H7 (cell line): Measurements from ENCODE around the gene MSX2. TPM values are rescaled to one million over a fixed set of nuclear protein-coding genes. Genes with fewer than 3 reads are reported as not detected.
A peak's percentile ranks its signal among the peaks of the same experiment; 100 is the strongest.

Source experiments
- DNase-seq: peaks from one replicate; pipeline ENCODE4 v3.0.0; 2012
- H3K27me3 ChIP-seq: 2 replicates; pipeline ENCODE4 v1.6.0; 2011; ENCODE audit warnings: mild to moderate bottlenecking, low read length; ENCODE audit not compliant: control insufficient read depth, insufficient read depth
- H3K36me3 ChIP-seq: replicated peaks from 2 replicates; pipeline ENCODE4 v1.5.1; 2011; ENCODE audit warnings: low read length; ENCODE audit not compliant: control insufficient read depth, insufficient read depth
- H3K4me3 ChIP-seq: 2 replicates; pipeline ENCODE4 v1.5.1; 2011; ENCODE audit warnings: low read depth, mild to moderate bottlenecking, control low read depth, low read length, moderate library complexity; ENCODE audit not compliant: insufficient read depth
- total RNA-seq: library from RNA; depleted of rRNA; stranded (reverse); fragments of >200 nt; shearing (Covaris generic); gene quantifications from 2 replicates; pipeline ENCODE4 v1.2.3, GENCODE V29; 2014; rRNA removed

The MSX2 gene
- 0.26 and 0.97 TPM in 2 replicates for total RNA-seq

GRCh38 chr5:174724484-174725260 is at the start of gene MSX2:
Gene MSX2 (plus strand): TSS chr5:174724582. CDS start chr5:174724660, 78 bp downstream.
- peaks cover 96% of the 10 kb centered on the region for H3K27me3 ChIP-seq

GRCh38 chr5:174675110-174675509 is 49.3 kb upstream of the MSX2 start:
- Histone ChIP-seq H3K36me3 (no peaks in the 10 kb centered on the region), H3K4me3 (no peak overlapping the region), H3K27me3 (no peaks in the 10 kb centered on the region)
- no peak for DNase-seq

More at GRCh38 chr5:174724484-174725260, at the start of gene MSX2:
- Histone ChIP-seq H3K4me3 (peak within 1 kb of the TSS; percentile 61), H3K36me3 (no peaks in the 10 kb centered on the region)
- peak; percentile 99 for DNase-seq

DNA sequence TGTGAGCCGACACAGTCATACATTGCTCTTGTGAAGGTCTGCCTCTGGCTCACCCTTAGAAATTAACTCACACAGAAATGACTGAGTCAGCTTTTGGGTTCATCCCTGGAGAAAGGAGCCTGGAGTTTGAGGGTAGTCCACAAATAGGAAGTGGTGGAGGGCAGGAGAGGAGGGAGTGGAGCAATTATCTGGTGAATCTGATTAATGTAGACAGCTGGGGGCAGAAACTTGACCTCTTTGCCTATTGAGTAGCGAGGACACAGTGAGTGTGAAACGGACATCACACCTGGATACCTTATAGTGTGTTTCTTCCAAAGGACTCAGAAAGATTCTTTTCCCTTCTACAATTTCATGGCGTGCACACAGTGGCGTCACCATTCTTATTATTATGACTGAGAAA is 48.5 kb upstream of the MSX2 start:
- Histone ChIP-seq H3K4me3 (no peak overlapping the region), H3K27me3 (no peaks in the 10 kb centered on the region), H3K36me3 (no peaks in the 10 kb centered on the region)
- no peak for DNase-seq

GRCh38 chr5:174678107-174678506 is 46.3 kb upstream of the MSX2 start:
- DNase-seq: no peak
- H3K27me3 ChIP-seq: no peaks in the 10 kb centered on the region
- H3K4me3 ChIP-seq: no peak overlapping the region
- H3K36me3 ChIP-seq: no peaks in the 10 kb centered on the region

- Histone ChIP-seq H3K36me3 (no peaks in the 10 kb centered on the region), H3K4me3 (no peak overlapping the region), H3K27me3 (no peaks in the 10 kb centered on the region)
- DNase-seq: no peak
Measured at GRCh38 chr5:174680901-174681565, 43.3 kb upstream of the MSX2 start.

DNA sequence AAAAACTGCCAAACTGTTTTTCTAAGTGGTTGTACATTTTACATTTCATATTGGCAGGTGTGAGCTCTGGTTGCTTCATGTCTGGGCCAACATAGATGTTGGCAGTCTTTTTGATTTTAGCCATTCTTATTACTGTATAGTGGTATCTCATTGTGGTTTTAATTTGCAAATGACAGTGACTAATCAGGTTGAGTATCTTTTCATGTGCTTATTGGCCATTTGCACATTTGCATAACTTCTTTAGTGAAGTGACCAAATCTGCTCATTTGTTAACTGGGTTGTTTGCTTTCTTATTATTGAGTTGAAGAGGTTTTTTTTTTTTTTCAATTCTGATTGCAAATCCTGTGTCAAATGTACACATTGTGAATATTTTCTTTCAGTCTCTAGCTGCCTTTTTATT is 36.9 kb upstream of the MSX2 start:
- no peak for DNase-seq
- Histone ChIP-seq H3K36me3 (no peaks in the 10 kb centered on the region), H3K4me3 (no peak overlapping the region)

DNA sequence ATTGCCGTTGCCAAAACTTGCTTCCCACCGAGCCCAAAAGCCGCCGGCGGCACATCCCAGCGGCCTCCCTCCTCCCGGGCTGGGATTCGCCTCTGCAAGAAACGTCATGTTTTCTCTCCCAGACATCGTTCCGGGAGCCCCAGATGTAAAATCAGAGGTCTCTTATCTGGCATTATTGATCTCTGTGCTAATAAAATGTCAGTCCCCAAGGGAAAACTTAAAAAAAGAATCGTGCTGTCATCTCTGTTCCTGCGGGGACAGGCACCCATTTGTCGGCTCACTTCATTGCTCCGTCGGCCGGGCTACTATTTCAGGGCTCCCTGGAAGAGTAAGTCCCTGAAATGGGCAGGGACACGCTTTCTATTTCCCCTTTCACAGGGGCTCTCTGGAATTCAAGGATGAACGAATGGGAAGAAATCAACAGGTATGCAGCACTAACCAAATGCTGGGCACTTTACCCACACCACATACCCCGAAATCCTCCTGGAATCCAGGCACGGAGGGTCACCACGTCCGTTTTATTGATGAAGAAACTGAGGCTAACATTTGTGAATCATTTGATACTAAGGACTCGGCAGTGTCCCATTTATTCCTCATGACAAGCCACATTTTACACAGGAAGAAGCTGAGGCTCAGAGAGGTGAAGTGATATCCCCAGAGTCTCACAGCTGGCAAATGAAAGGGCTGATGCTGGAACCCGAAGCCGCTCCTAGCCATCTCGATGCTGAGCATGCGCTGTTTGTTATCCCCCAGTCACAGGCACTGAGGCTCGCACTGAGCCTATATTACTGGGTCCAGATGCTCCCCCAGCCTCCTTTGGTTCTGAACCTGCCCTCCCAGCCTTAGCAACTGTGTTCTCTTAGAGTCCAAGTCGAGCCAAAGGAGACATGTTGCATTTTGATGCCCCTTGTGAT is 35.7 kb upstream of the MSX2 start:
- Histone ChIP-seq H3K36me3 (no peaks in the 10 kb centered on the region), H3K27me3 (peaks cover 27% of the 10 kb centered on the region), H3K4me3 (peak overlapping the region; percentile 18; the same call in 1 of the 2 replicates)
- peak; percentile 71 for DNase-seq

More for the DNA sequence above, 36.9 kb upstream of the MSX2 start:
- H3K27me3 ChIP-seq: peaks cover 24% of the 10 kb centered on the region

DNA sequence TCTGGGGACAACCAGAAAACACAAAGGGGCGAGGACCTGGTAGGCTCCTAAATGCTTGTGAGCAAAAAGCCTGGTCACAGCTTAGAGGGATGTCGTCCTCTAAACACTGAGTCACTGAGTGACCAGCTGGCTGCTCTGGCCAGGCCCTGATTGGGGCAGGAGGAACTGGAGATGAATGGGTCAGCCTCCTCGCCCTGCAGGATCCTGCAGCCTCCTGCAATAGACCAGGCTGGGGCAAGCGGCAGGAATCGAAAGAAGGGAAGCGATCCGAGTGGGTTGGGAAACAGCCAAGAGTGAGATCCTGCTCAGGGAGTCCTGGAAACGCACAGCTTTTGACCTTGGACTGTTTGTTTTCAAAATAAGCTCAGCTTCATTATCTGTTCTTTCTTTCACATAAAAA is 34.1 kb upstream of the MSX2 start:
- DNase-seq: peak; percentile 37

GRCh38 chr5:174692381-174692780 is 32.0 kb upstream of the MSX2 start:
- H3K4me3 ChIP-seq: peak overlapping the region; percentile 16; the same call in 1 of the 2 replicates

More for the DNA sequence above, 34.1 kb upstream of the MSX2 start:
- no peak overlapping the region for H3K4me3 ChIP-seq
- H3K27me3 ChIP-seq: peaks cover 37% of the 10 kb centered on the region
- H3K36me3 ChIP-seq: no peaks in the 10 kb centered on the region

GRCh38 chr5:174692982-174693422 is 31.4 kb upstream of the MSX2 start:
- peak; percentile 87 for DNase-seq
- no peaks in the 10 kb centered on the region for H3K36me3 ChIP-seq
- H3K27me3 ChIP-seq: peaks cover 36% of the 10 kb centered on the region
- peak overlapping the region; percentile 16; the same call in 1 of the 2 replicates for H3K4me3 ChIP-seq

More at GRCh38 chr5:174692381-174692780, 32.0 kb upstream of the MSX2 start:
- Histone ChIP-seq H3K36me3 (no peaks in the 10 kb centered on the region), H3K27me3 (peaks cover 37% of the 10 kb centered on the region)
- peak; percentile 30 for DNase-seq

DNA sequence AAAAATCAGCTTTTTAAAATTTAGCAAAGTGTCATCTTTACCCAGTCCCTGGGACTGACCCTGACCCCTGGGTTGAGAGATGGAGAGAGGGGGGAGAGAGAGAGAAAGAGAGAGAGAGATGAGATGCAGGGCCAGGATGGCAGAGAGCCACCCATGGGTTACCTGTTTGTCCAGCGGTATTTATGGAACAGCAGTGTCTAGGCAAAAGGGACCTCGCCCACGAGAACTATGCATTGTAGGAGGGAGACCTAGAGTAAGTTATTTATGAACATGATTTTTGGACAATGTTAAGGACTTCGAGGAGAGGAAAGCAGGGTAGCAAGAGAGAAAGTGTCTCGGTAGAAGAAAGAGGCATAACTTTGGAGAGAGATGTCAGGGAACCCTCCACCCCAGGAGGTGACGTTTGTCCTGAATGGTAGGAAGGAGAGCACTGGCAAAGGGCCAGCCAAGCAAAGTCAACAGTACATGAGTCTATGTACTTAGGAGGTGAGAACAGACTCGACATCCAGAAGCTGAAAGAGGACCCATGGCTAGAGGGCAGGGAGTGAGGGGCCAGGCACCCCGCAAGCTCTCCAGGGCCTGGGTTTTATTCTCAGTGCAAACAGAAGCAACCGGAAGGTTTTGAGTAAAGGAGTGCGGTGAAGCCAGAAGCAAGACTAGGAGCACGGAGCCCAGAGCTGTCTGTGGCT is 30.5 kb upstream of the MSX2 start:
- DNase-seq: peak; percentile 43
- peaks cover 27% of the 10 kb centered on the region for H3K27me3 ChIP-seq
- H3K4me3 ChIP-seq: no peak overlapping the region
- H3K36me3 ChIP-seq: no peaks in the 10 kb centered on the region

DNA sequence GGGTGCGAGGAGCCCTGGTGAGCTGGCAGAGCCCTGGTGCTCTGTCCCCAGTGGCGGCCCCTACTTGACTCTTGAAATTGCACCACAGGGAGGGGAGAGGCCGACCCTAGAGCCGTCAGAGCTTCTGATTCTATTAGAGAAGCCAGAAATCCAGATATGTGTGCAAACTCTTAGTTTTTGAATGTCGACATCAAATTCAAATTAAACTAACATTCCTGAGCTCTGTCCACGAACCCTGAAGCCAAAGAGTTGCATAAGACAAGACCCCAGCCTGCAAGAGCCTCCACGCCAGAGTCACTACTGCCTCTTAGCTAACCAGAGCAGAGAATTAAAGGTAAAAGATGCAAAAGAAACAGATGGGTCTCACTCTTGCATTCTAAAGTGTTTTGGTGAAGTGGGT is 29.8 kb upstream of the MSX2 start:
- DNase-seq: peak; percentile 43
- peaks cover 22% of the 10 kb centered on the region for H3K27me3 ChIP-seq
- no peaks in the 10 kb centered on the region for H3K36me3 ChIP-seq
- no peak overlapping the region for H3K4me3 ChIP-seq

GRCh38 chr5:174698156-174698555 is 26.2 kb upstream of the MSX2 start:
- DNase-seq: peak; percentile 65
- H3K4me3 ChIP-seq: no peak overlapping the region

DNA sequence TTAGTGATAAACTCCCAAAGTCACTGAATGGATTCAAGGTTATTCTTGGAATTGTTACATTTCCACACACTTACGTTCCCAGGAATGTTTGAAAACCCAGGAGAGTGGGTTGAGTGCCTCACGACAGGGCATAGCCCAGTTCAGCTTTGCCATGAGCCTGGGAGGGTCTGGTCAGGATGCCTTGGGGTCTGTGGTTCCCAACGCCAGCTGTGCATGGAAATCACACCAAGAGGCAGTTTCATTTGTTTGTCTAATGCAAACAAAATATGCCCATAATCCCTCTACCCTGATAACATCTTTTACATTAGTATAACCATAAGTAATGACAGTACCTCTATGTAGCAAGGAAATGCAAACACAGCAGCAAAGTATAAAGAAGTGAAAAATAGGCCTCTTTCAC is 25.3 kb upstream of the MSX2 start:
- H3K27me3 ChIP-seq: peaks cover 6% of the 10 kb centered on the region
- no peak overlapping the region for H3K4me3 ChIP-seq
- DNase-seq: no peak
- no peaks in the 10 kb centered on the region for H3K36me3 ChIP-seq

More at GRCh38 chr5:174698156-174698555, 26.2 kb upstream of the MSX2 start:
- no peaks in the 10 kb centered on the region for H3K36me3 ChIP-seq
- H3K27me3 ChIP-seq: peaks cover 12% of the 10 kb centered on the region
